Calu3 (cell line): ENCODE data around the gene GPER1. TPM values are rescaled to one million over a fixed set of nuclear protein-coding genes. Genes with fewer than 3 reads are reported as not detected.
A peak's percentile ranks its signal among the peaks of the same experiment; 100 is the strongest.

Experiments
- BruUV-seq: library from RNA; stranded (reverse); fragments of 400-500 nt; replicated peaks from 2 replicates; lab custom pipeline; 2021; lab: Mats Ljungman, UMichigan
- CTCF ChIA-PET: fragments of 300-600 bp; sonication (Branson Sonifier 250); formaldehyde crosslinking; loops from one replicate; lab custom pipeline; 2022; ENCODE audit warnings: antibody characterized with exemption; lab: Charles Lee
- DNase-seq: peaks from one replicate; pipeline ENCODE4 v3.0.0; 2022
- H3K27ac Mint-ChIP-seq: one replicate; pipeline ENCODE4 v1.8.0; 2022; ENCODE audit warnings: mixed read lengths; ENCODE audit not compliant: unreplicated experiment
- H3K27me3 Mint-ChIP-seq: one replicate; pipeline ENCODE4 v1.8.0; 2022; ENCODE audit warnings: mixed read lengths; ENCODE audit not compliant: unreplicated experiment
- H3K36me3 Mint-ChIP-seq: one replicate; pipeline ENCODE4 v1.8.0; 2022; ENCODE audit warnings: mild to moderate bottlenecking, moderate library complexity, mixed read lengths; ENCODE audit not compliant: insufficient read depth, unreplicated experiment
- H3K4me1 Mint-ChIP-seq: one replicate; pipeline ENCODE4 v1.8.0; 2022; ENCODE audit warnings: mild to moderate bottlenecking, low read depth, mixed read lengths; ENCODE audit not compliant: unreplicated experiment
- H3K4me3 Mint-ChIP-seq: one replicate; pipeline ENCODE4 v1.8.0; 2022; ENCODE audit warnings: mild to moderate bottlenecking, low read depth, moderate library complexity, mixed read lengths; ENCODE audit not compliant: unreplicated experiment
- H3K9me3 Mint-ChIP-seq: one replicate; pipeline ENCODE4 v1.8.0; 2022; ENCODE audit warnings: low read depth, mixed read lengths; ENCODE audit not compliant: unreplicated experiment
- CTCF ChIP-seq: fragments of 200-600 bp; IDR thresholded peaks from one replicate; pipeline ENCODE4 v1.8.0; 2022; ENCODE audit warnings: antibody characterized with exemption; ENCODE audit not compliant: unreplicated experiment
- intact Hi-C: fragments of 100-400 bp; cut with micrococcal nuclease; formaldehyde crosslinking; loops from one replicate; pipeline ENCODE4 v1.10.0; 2022; ENCODE audit not compliant: unreplicated experiment
- total RNA-seq: library from RNA; stranded (reverse); gene quantifications from 2 replicates; pipeline ENCODE4 v1.2.3, GENCODE V29; 2022

Gene GPER1
- total RNA-seq, 1 experiment from 2014 or later: 0.26 TPM

GRCh38 chr7:1045069-1046063 is 42.5 kb upstream of the GPER1 start:
- no peak for DNase-seq
- Mint-ChIP-seq H3K36me3 (peaks cover 24% of the 10 kb centered on the region), H3K4me1 (peaks cover 42% of the 10 kb centered on the region), H3K27ac (peak overlapping the region; percentile 53), H3K9me3 (no peaks in the 10 kb centered on the region), H3K4me3 (peak overlapping the region; percentile 62), H3K27me3 (no peaks in the 10 kb centered on the region)
- no peak for TF ChIP-seq CTCF
- BruUV-seq: TSS peak; percentile 45
- intact Hi-C loops: no loop called here
- CTCF ChIA-PET: interaction anchor here (0.7 to 3.0 kb wide), 6 partner anchors 7 to 53 kb away, joined by 3 to 17 read pairs (median 5); no protein-coding TSS in a partner anchor

- H3K36me3 Mint-ChIP-seq: peaks cover 21% of the 10 kb centered on the region
- CTCF ChIA-PET: interaction anchor here (0.8 to 2.1 kb wide), 3 partner anchors 19 to 54 kb away, joined by 4 to 6 read pairs (median 6); no protein-coding TSS in a partner anchor
- DNase-seq: peak; percentile 44
- H3K4me3 Mint-ChIP-seq: no peak overlapping the region
- intact Hi-C loops: no loop called here
- no peaks in the 10 kb centered on the region for H3K9me3 Mint-ChIP-seq
- BruUV-seq: no TSS peak
- H3K27me3 Mint-ChIP-seq: no peaks in the 10 kb centered on the region
- peaks cover 42% of the 10 kb centered on the region for H3K4me1 Mint-ChIP-seq
- TF ChIP-seq CTCF: no peak
- no peak overlapping the region for H3K27ac Mint-ChIP-seq
Measured at GRCh38 chr7:1046722-1047679, 40.9 kb upstream of the GPER1 start.

- CTCF ChIA-PET: no interaction called here
- Mint-ChIP-seq H3K4me3 (no peak overlapping the region), H3K9me3 (no peaks in the 10 kb centered on the region), H3K36me3 (peaks cover 11% of the 10 kb centered on the region), H3K27me3 (no peaks in the 10 kb centered on the region), H3K27ac (no peak overlapping the region), H3K4me1 (peaks cover 33% of the 10 kb centered on the region)
- intact Hi-C loops: no loop called here
- no peak for TF ChIP-seq CTCF
- no peak for DNase-seq
- no TSS peak for BruUV-seq
Measured at GRCh38 chr7:1049006-1049741, 38.7 kb upstream of the GPER1 start.
